ENCODE data around the gene VPS13C.

DNA sequence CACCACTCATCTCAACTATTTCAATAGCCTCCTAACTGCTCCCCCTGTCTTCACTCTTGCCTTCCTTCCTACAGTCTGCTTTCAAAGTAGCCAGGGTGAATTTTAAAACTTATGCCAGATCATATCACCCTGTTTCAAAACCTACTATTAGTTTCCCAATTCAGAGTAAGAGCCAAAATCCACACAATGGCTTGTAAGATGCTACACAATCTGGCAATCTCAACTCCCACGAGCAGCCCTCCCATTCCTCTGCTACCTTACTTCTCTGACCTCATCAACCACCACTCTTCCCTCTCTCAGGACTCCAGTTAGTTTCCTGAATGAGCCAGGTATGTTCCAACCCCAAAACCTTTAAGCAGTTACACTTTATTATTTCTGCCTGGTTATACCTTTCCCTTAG lies 62.5 kb downstream of the VPS13C start:
- TF ChIP-seq, protein P1, sequence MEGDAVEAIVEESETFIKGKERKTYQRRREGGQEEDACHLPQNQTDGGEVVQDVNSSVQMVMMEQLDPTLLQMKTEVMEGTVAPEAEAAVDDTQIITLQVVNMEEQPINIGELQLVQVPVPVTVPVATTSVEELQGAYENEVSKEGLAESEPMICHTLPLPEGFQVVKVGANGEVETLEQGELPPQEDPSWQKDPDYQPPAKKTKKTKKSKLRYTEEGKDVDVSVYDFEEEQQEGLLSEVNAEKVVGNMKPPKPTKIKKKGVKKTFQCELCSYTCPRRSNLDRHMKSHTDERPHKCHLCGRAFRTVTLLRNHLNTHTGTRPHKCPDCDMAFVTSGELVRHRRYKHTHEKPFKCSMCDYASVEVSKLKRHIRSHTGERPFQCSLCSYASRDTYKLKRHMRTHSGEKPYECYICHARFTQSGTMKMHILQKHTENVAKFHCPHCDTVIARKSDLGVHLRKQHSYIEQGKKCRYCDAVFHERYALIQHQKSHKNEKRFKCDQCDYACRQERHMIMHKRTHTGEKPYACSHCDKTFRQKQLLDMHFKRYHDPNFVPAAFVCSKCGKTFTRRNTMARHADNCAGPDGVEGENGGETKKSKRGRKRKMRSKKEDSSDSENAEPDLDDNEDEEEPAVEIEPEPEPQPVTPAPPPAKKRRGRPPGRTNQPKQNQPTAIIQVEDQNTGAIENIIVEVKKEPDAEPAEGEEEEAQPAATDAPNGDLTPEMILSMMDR (IDR thresholded peaks at IDR 0.05): no peak
- TF ChIP-seq POLR2A (IDR thresholded peaks at IDR 0.05): no peak
